Adipocyte (in vitro differentiated cells): ENCODE results near the gene ZBTB46.

Experiments used
- DNase-seq: peaks from one replicate; pipeline ENCODE4 v3.0.0-alpha.2; 2015; ENCODE audit warnings: low read depth
- H3K27me3 ChIP-seq: replicated peaks from 2 replicates; pipeline ENCODE4 v1.7.0; 2013; ENCODE audit warnings: mild to moderate bottlenecking, low read length, moderate library complexity; ENCODE audit not compliant: control insufficient read depth, insufficient read depth
- H3K36me3 ChIP-seq: 2 replicates; pipeline ENCODE4 v1.7.0; 2013; ENCODE audit warnings: low read length, mild to moderate bottlenecking, moderate library complexity; ENCODE audit not compliant: control insufficient read depth, insufficient read depth, severe bottlenecking
- H3K4me1 ChIP-seq: 2 replicates; pipeline ENCODE4 v1.7.0; 2013; ENCODE audit warnings: mild to moderate bottlenecking, low read length, moderate library complexity; ENCODE audit not compliant: control insufficient read depth, insufficient read depth
- H3K4me3 ChIP-seq: 2 replicates; pipeline ENCODE4 v1.7.0; 2013; ENCODE audit warnings: mild to moderate bottlenecking, low read length, moderate library complexity
- H3K9ac ChIP-seq: 2 replicates; pipeline ENCODE4 v1.7.0; 2013; ENCODE audit warnings: mild to moderate bottlenecking, low read length, moderate library complexity
- H3K9me3 ChIP-seq: 2 replicates; pipeline ENCODE4 v1.7.0; 2013; ENCODE audit warnings: mild to moderate bottlenecking, low read length, moderate library complexity; ENCODE audit not compliant: control insufficient read depth

ZBTB46 gene

DNA sequence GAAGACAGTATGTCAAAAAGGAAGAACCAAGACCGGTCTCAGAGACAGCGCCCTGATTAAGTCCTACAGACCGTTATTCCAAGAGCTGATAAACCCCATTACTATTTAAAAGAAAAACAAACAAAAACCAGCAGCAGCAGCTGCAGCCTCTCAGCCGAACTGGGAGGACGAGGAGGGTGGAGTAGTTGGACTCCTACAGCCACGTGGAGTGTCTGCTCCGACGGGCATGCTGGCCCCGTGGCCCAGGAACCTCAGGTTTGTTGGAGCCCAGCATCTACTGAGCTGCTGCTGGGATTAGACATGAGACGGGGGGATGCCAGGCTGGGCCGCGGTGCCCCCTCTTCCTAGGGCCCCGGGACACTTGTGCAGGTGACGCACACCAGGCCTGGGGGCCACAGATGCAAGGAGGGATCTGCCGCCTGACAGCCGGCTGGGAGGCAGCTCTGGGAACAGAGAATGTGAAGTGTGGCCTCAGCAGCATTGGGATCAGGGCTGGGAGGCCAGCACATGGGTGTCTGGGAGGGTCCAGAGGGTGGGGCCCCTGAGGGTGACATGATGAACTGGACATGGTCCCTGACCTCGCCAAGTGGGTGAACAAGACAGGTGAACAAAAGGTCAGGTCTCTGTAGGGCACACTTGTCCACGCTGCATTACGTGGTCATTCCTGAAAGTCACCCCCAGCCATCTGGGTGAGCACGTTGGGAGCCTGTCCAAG, 2.9 kb upstream of the ZBTB46 start:
- H3K4me1 ChIP-seq = peaks cover 5% of the 10 kb centered on the region
- no peaks in the 10 kb centered on the region for H3K9me3 ChIP-seq
- H3K9ac ChIP-seq = no peak overlapping the region
- no peaks in the 10 kb centered on the region for H3K36me3 ChIP-seq
- no peak for DNase-seq
- H3K4me3 ChIP-seq = no peak overlapping the region
- H3K27me3 ChIP-seq = peaks cover 13% of the 10 kb centered on the region

DNA sequence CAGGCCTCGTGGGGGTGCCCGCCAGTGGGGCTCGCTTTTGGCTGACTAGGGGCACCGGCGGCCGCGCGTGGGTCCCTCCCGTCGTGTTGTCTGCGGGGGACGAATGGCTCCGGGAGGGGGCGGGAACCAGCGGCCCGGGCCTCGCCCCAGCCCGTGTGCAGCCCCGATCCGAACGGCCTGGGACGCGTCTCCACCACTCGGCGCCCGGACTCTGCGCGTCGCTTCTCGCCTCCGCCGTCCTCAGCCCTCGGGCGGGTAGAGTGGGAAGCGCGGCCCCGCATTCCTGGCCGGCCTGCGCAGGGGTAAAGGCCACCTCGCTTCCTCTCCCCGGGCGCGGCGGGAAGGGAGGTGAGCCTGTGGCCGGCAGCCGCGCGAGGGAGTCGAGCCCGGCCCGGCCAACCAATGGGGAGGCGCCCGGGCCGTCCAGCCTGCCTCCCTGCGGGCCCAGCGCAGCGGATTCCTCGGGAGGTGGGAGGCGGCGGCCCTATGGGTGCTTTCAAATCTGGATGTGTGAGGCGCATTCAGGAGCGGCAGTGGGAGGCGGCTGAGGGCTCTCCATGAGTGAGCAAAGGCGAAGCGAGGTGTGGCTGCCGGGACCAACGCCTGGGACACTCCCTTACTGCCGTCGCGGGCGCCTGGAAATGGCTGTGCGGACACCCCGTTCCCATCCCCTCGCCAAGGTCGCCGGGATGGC, 1.1 kb upstream of the ZBTB46 start:
- DNase-seq = peak; percentile 12
- Histone ChIP-seq H3K36me3 (no peaks in the 10 kb centered on the region), H3K4me1 (peaks cover 5% of the 10 kb centered on the region), H3K9me3 (no peaks in the 10 kb centered on the region), H3K4me3 (no peak overlapping the region), H3K9ac (no peak overlapping the region), H3K27me3 (peaks cover 23% of the 10 kb centered on the region)

DNA sequence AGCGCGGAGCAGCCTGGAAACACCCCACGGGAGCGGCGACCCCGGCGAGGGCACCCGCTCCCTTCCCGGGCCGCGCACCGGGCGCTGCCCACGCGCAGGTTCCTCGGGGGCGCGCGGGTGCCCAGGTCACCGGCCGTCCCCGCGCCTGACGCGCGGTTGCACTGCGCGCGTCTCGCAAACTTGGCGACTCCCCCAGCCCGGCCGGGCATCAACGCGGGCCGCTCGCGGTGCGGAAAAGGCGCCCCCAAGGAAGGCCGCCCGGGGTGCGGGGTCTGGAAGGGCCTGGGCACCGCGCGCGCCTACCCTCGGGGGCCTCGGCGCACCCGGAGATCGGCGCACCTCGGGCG, 555 bp upstream of the ZBTB46 start:
- no peaks in the 10 kb centered on the region for H3K36me3 ChIP-seq
- H3K4me1 ChIP-seq = peaks cover 5% of the 10 kb centered on the region
- H3K27me3 ChIP-seq = peaks cover 23% of the 10 kb centered on the region
- no peak overlapping the region for H3K4me3 ChIP-seq
- no peak overlapping the region for H3K9ac ChIP-seq
- peak; percentile 20 for DNase-seq
- H3K9me3 ChIP-seq = no peaks in the 10 kb centered on the region

DNA sequence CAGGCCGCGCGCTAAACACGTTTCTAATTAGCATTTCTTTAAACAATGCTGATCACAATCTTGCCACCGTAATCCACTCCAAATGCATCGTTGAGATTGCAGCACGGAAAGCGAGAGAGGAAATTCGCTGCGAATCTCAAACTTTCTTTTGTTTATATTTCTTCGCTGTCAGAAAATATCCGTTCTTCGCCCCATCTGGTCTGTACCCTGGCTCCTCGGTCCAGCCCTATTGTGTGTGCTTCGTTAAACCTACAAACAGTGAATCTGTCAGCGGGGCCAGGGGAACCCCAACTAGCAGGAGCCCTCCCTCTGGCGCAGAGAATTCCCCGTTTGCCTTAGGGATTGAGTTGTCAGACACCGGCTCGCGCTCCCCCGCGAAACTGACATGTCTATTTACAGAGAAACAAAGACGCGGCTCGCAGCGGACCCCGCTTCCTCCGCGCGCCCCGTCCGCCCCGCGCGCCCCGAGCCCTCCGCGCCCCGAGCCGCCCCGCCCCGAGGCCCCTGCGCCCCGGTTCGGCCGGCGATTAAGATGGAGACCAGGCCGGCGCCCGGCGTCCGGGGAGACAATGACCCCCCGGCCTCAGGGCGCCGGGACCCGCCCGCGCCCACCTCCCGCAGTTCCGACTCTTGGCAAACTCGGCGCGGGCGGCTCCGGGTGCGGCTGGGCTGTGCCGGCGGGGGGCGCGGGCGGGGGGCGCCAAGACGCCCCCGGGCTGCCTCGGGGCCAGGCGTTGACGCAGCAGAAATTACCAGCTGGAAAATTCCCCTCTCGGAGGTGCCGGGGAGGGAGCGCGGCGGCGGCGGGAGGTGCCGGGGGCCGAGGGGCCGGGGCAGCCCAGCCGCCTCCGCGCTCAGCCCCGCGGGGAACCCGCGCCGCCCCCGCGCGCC, 874 bp downstream of the ZBTB46 start:
- peak overlapping the region; percentile 75 for H3K4me3 ChIP-seq
- no peaks in the 10 kb centered on the region for H3K36me3 ChIP-seq
- H3K4me1 ChIP-seq = peaks cover 5% of the 10 kb centered on the region
- H3K27me3 ChIP-seq = peaks cover 23% of the 10 kb centered on the region
- DNase-seq = peak; percentile 40
- H3K9me3 ChIP-seq = no peaks in the 10 kb centered on the region
- H3K9ac ChIP-seq = peak overlapping the region; percentile 42

DNA sequence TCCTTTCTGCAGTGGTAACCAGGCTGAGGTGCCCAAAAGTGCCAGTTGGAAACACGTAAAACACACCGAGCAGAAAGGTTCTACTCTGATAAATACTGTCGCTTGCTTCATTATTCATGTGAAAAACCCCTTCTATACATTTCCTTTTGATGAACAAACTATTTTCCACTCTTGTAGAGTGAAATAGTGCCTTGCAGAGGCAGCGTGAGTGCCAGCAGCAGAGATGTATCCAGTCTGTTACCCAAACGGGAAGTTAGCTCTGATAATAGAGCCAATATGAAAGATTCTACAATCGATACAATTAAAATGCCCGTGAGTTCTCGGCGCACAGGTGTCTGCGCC, 1.5 kb downstream of the ZBTB46 start:
- Histone ChIP-seq H3K36me3 (no peaks in the 10 kb centered on the region), H3K9ac (peak overlapping the region; percentile 42), H3K9me3 (no peaks in the 10 kb centered on the region), H3K4me1 (peaks cover 4% of the 10 kb centered on the region), H3K27me3 (peaks cover 22% of the 10 kb centered on the region), H3K4me3 (peak overlapping the region; percentile 75)
- peak; percentile 7 for DNase-seq

DNA sequence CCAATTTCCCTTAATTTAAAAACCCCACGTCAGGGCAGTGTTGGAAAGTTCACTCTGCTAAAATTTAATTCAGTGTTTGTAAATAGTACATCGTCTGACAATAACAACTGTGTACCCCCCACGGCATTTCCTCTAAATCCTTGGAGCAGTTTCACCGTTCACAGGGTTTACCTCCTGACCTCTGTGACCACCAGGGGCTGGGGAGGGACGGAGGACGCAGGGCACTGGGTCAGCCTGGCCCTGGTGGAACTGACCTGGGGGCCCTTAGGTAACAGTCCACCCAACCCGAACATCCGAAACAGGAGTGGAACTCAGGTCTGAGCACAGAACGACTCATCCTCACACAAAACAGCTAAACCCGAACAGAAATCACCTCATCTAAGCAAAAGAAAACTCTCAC, 2.1 kb downstream of the ZBTB46 start:
- no peak for DNase-seq
- H3K4me3 ChIP-seq = no peak overlapping the region
- no peaks in the 10 kb centered on the region for H3K36me3 ChIP-seq
- no peaks in the 10 kb centered on the region for H3K4me1 ChIP-seq
- peaks cover 22% of the 10 kb centered on the region for H3K27me3 ChIP-seq
- H3K9ac ChIP-seq = no peak overlapping the region
- no peaks in the 10 kb centered on the region for H3K9me3 ChIP-seq

DNA sequence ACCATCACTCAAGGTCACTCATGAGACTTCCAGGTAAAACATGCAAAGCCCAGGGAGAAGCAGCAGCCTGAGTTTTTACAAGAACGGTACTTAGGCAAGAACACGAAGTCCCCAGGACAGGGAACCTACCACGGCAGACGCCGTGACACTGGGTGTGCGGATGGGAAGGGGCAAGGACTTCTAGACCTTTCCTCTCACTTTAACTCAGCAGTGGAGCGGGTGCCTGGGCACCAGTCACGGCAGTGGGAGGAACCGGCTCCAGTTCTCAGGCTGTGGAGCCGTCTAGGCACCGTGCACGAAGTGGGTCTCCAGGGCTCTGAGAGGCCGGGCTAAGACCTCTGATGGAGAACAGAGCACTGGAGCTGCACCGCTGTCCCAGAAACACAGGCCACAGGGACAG, 2.5 kb downstream of the ZBTB46 start:
- H3K27me3 ChIP-seq = peaks cover 26% of the 10 kb centered on the region
- DNase-seq = no peak
- no peaks in the 10 kb centered on the region for H3K9me3 ChIP-seq
- H3K4me3 ChIP-seq = no peak overlapping the region
- no peaks in the 10 kb centered on the region for H3K36me3 ChIP-seq
- no peaks in the 10 kb centered on the region for H3K4me1 ChIP-seq
- H3K9ac ChIP-seq = no peak overlapping the region

DNA sequence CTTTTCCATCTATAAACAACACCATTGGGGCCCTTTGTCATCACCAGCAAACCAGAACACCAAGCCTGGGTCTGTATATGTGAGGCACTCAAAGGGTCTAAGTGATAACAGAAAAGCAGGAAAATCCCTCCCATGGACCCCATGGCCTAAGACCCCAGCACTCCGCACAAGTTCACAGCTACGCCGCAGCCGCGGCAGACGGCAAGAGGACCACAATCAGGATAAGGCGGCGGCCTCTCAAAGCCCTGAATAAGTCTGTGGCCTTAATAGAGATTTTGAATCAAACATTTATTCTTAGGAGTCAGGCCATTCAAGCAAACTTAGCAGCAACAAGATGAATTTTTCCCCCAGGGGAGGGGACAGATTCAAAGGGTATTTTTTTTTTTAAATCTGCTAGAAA, 2.9 kb downstream of the ZBTB46 start:
- H3K9ac ChIP-seq = no peak overlapping the region
- no peaks in the 10 kb centered on the region for H3K36me3 ChIP-seq
- no peaks in the 10 kb centered on the region for H3K4me1 ChIP-seq
- DNase-seq = no peak
- no peak overlapping the region for H3K4me3 ChIP-seq
- no peaks in the 10 kb centered on the region for H3K9me3 ChIP-seq
- H3K27me3 ChIP-seq = peaks cover 26% of the 10 kb centered on the region

DNA sequence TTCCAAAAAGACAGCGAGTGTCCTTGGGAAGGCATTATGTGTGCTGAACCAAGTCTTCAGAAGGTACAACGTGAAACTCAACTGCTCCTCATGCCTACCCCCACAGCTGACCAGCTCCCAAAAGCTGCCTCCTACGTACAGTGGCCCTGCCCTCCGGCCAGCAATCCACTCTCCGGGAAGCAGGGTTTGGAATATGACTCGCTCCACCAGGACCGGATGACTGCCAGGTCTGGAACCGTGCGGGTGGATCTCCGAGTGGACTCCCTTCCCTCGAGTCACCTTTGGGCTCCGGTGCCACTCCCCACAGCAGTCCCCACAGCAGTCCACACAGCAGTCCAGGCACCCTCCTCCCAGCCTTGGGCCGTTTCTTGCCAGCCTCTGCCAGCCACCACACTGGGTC, 4.3 kb downstream of the ZBTB46 start:
- no peaks in the 10 kb centered on the region for H3K36me3 ChIP-seq
- no peaks in the 10 kb centered on the region for H3K4me1 ChIP-seq
- no peak overlapping the region for H3K4me3 ChIP-seq
- H3K27me3 ChIP-seq = peaks cover 31% of the 10 kb centered on the region
- DNase-seq = no peak
- no peak overlapping the region for H3K9ac ChIP-seq
- no peaks in the 10 kb centered on the region for H3K9me3 ChIP-seq

DNA sequence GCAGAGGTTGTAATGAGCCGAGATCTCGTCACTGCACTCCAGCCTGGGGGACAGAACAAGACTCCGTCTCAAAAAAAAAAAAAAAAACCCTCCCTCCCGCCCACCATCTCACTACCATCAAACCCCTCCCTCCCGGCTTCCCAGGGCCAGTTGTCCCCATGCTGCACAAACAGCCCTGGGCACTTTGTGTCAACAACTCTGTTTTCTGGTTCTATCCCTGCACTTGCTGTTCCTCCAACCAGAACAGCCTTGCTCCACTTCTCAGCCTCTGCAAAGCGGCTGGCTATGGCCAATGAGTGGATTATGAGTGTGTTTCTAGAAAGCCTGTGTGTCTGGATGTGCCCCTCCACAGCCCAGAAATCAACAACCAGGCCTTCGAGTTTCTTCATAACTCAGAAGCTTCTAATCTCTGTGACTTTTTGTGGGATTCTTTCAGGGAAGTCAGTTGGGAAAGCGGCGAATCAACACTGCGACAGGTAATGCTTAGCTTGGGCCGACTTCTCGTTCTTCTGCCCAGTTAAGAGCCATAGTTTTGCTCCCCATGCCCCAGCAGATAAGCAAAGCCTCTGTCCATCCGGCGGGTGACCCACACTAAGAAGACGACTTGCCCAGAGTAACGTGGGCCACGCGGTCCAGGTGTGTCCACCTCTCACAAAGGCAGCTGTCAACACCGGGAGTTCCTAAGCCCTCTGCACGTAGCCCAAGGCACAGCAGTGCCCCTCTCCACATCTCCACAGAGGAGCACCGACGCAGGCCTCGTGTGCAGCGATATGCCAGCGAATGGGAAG, 5.5 kb downstream of the ZBTB46 start:
- H3K9ac ChIP-seq = no peak overlapping the region
- H3K9me3 ChIP-seq = no peaks in the 10 kb centered on the region
- no peak for DNase-seq
- no peak overlapping the region for H3K4me3 ChIP-seq
- no peaks in the 10 kb centered on the region for H3K4me1 ChIP-seq
- H3K27me3 ChIP-seq = peaks cover 31% of the 10 kb centered on the region
- H3K36me3 ChIP-seq = no peaks in the 10 kb centered on the region
